ENCODE results near the gene SULT1A2. TPM values are rescaled to one million over a fixed set of nuclear protein-coding genes. Genes with fewer than 3 reads are reported as not detected.
"Not testable (repeated sequence)": the region's sequence is repeated elsewhere in the genome, so short reads cannot be mapped to it uniquely, and the experiment has no call there.

Gene SULT1A2
- total RNA-seq, 3 donors from 2014 or later: 0.73 to 1.6 (median 1.3) TPM

GRCh38 chr16:28549301-28549899 is 47.5 kb downstream of the SULT1A2 start:
- Histone ChIP-seq H3K36me3 (no peaks in the 10 kb centered on the region), H3K27me3 (no peaks in the 10 kb centered on the region), H3K27ac (no peak overlapping the region), H3K4me1 (no peaks in the 10 kb centered on the region), H3K9me3 (no peaks in the 10 kb centered on the region), H3K4me3 (no peak overlapping the region)
- TF ChIP-seq POLR2AphosphoS5 (IDR thresholded peaks at IDR 0.05) (no peak), CTCF (IDR thresholded peaks at IDR 0.05) (peak in 2 of 3 donors; percentile 49 to 56)
- intact Hi-C loops (cut with DNase I; ENCODE audit: low total_unique reads): loop anchor here (10.0 kb wide), 1 partner anchor 55 kb away; the partner anchor contains the start of genes APOBR and CLN3
- DNase-seq (ENCODE audit: low spot score in 2 of 2): no peak

- TF ChIP-seq POLR2AphosphoS5 (IDR thresholded peaks at IDR 0.05) (no peak), CTCF (IDR thresholded peaks at IDR 0.05) (no peak), POLR2A (IDR thresholded peaks at IDR 0.05) (no peak)
- no peak overlapping the region for H3K4me3 ChIP-seq
- H3K27ac ChIP-seq: no peak overlapping the region
- no peaks in the 10 kb centered on the region for H3K4me1 ChIP-seq
- H3K27me3 ChIP-seq: no peaks in the 10 kb centered on the region
- H3K9me3 ChIP-seq: no peaks in the 10 kb centered on the region
- no peaks in the 10 kb centered on the region for H3K36me3 ChIP-seq
- no peak for DNase-seq (ENCODE audit: low spot score in 2 of 2)
- intact Hi-C loops (cut with DNase I; ENCODE audit: low total_unique reads): loop anchor here (10.0 kb wide), 1 partner anchor 54 kb away; the partner anchor contains the start of genes APOBR and CLN3
Measured at GRCh38 chr16:28548306-28548802, 48.5 kb downstream of the SULT1A2 start.

- no peak overlapping the region for H3K27ac ChIP-seq
- intact Hi-C loops (cut with DNase I; ENCODE audit: low total_unique reads): loop anchor here (10.0 kb wide), 1 partner anchor 52 kb away; the partner anchor contains the start of genes APOBR and CLN3
- TF ChIP-seq CTCF (IDR thresholded peaks at IDR 0.05) (no peak), POLR2A (IDR thresholded peaks at IDR 0.05) (no peak)
- no peaks in the 10 kb centered on the region for H3K4me1 ChIP-seq
- no peak for DNase-seq (ENCODE audit: low spot score in 2 of 2)
- no peaks in the 10 kb centered on the region for H3K27me3 ChIP-seq
- H3K9me3 ChIP-seq: no peaks in the 10 kb centered on the region
- H3K4me3 ChIP-seq: no peak overlapping the region
- H3K36me3 ChIP-seq: no peaks in the 10 kb centered on the region
Measured at GRCh38 chr16:28546626-28547025, 50.2 kb downstream of the SULT1A2 start.

- not testable (repeated sequence) for H3K4me1 ChIP-seq; H3K27ac ChIP-seq; DNase-seq (ENCODE audit: low spot score in 2 of 2); H3K36me3 ChIP-seq; H3K27me3 ChIP-seq; H3K9me3 ChIP-seq; H3K4me3 ChIP-seq
- intact Hi-C loops (cut with DNase I; ENCODE audit: low total_unique reads): loop anchor here (10.0 kb wide), 1 partner anchor 51 kb away; the partner anchor contains the start of genes APOBR and CLN3
Measured at GRCh38 chr16:28545964-28546363, 50.9 kb downstream of the SULT1A2 start.

- Histone ChIP-seq H3K4me3 (no peak overlapping the region), H3K27ac (no peak overlapping the region), H3K9me3 (no peaks in the 10 kb centered on the region), H3K36me3 (no peaks in the 10 kb centered on the region), H3K4me1 (no peaks in the 10 kb centered on the region), H3K27me3 (no peaks in the 10 kb centered on the region)
- no peak for DNase-seq (ENCODE audit: low spot score in 2 of 2)
- intact Hi-C loops (cut with DNase I; ENCODE audit: low total_unique reads): loop anchor here (10.0 kb wide), 1 partner anchor 50 kb away; the partner anchor contains the start of genes APOBR and CLN3
- TF ChIP-seq POLR2A (IDR thresholded peaks at IDR 0.05) (no peak), CTCF (IDR thresholded peaks at IDR 0.05) (no peak), POLR2AphosphoS5 (IDR thresholded peaks at IDR 0.05) (no peak)
Measured at GRCh38 chr16:28544998-28545397, 51.9 kb downstream of the SULT1A2 start.

Measured in breast epithelium (tissue), 4 donors.